Lower leg skin (tissue), 3 donors: ENCODE results near the gene ATAD3C.
"Not testable (repeated sequence)": the region's sequence is repeated elsewhere in the genome, so short reads cannot be mapped to it uniquely, and the experiment has no call there.

ENCODE experiments used
- CTCF ChIP-seq, 3 donors: fragments of 450-650 bp; IDR thresholded peaks; one replicate each; pipeline ENCODE4 v1.5.1; 2016; ENCODE audit warnings: antibody characterized with exemption in 3 of 3, mild to moderate bottlenecking in 3 of 3, moderate library complexity in 2 of 3
- POLR2A ChIP-seq, 2 donors: fragments of 450-650 bp; IDR thresholded peaks; one replicate each; pipeline ENCODE4 v1.6.1; 2016 to 2017; ENCODE audit warnings: antibody characterized with exemption in 2 of 2, mild to moderate bottlenecking in 1 of 2, moderate library complexity in 1 of 2

- TF ChIP-seq CTCF, POLR2A (IDR thresholded peaks at IDR 0.05): not testable (repeated sequence)
Observed at GRCh38 chr1:1450616-1451015, 1.1 kb downstream of the ATAD3C start.
